Measurements from ENCODE around the gene PLXDC1. TPM values are rescaled to one million over a fixed set of nuclear protein-coding genes. Genes with fewer than 3 reads are reported as not detected.

PLXDC1 gene
- polyA plus RNA-seq, 3 donors = 6.1 to 7.9 (median 7.4) TPM

- DNase-seq = no peak
Measured at GRCh38 chr17:39015546-39015935, 135.9 kb downstream of the PLXDC1 start.

GRCh38 chr17:39014795-39015545 lies 136.5 kb downstream of the PLXDC1 start:
- DNase-seq = no peak

GRCh38 chr17:39014044-39014794 lies 137.2 kb downstream of the PLXDC1 start:
- DNase-seq = no peak

Other genes with a start within 250 kb of the PLXDC1 start
- under 1 TPM in 1 of 3 donors, not detected in 2; 0.10 TPM for gene FBXO47, start 184.2 kb downstream of the PLXDC1 start, polyA plus RNA-seq (ENCODE audit: insufficient read length in 3 of 3)
- gene ARL5C, start 14.5 kb upstream of the PLXDC1 start, polyA plus RNA-seq (ENCODE audit: insufficient read length in 3 of 3) = under 1 TPM; 0.30 to 0.44 (median 0.34) TPM
- 10 to 100 TPM in 2 of 3 donors, 1 to 10 TPM in 1; 8.2 to 15.9 (median 14.7) TPM for gene CACNB1, start 46.0 kb upstream of the PLXDC1 start, polyA plus RNA-seq (ENCODE audit: insufficient read length in 3 of 3)
- gene RPL19, start 48.6 kb upstream of the PLXDC1 start, polyA plus RNA-seq (ENCODE audit: insufficient read length in 3 of 3) = 1,000 to 10,000 TPM; 1,776 to 2,383 (median 2,100) TPM
- gene STAC2, start 74.3 kb upstream of the PLXDC1 start, polyA plus RNA-seq (ENCODE audit: insufficient read length in 3 of 3) = 1 to 10 TPM; 3.5 to 5.0 (median 4.6) TPM
- gene FBXL20, start 250.0 kb upstream of the PLXDC1 start, polyA plus RNA-seq (ENCODE audit: insufficient read length in 3 of 3) = 10 to 100 TPM; 12.1 to 17.5 (median 14.1) TPM